NOMO-1 treated with dmso at 0.1 percent for 144 hours (cell line): ENCODE data around the gene KAT8.
"Not testable (repeated sequence)": the region's sequence is repeated elsewhere in the genome, so short reads cannot be mapped to it uniquely, and the experiment has no call there.

Source experiments
- DNase-seq: peaks from one replicate; lab custom pipeline; 2025; ENCODE audit not compliant: unreplicated experiment; lab: John Stamatoyannopoulos, UW

The KAT8 gene

DNA sequence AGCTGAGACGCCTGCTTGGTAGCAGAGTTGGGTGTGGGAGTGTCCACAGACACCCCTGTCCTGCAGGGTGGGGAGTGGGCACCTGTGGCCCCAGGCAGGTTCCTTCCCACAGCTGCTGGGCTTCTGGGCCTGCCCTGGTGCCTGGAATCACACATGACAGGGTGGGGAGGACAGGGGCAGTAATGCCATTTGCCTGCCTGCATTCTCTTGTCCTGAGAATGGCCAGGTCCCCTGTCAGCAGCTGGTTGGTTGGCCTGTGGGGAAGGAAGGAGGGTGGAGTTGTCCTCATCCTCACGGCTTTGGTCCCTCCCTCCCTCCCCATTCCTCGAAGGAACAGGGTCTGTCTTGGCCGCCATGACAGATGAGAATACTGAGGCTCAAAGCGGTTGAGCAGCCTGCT is 33.9 kb upstream of the KAT8 start:
- DNase-seq: no peak

- DNase-seq: no peak
These were observed 33.5 kb upstream of the KAT8 start for GRCh38 chr16:31083981-31084380.

DNA sequence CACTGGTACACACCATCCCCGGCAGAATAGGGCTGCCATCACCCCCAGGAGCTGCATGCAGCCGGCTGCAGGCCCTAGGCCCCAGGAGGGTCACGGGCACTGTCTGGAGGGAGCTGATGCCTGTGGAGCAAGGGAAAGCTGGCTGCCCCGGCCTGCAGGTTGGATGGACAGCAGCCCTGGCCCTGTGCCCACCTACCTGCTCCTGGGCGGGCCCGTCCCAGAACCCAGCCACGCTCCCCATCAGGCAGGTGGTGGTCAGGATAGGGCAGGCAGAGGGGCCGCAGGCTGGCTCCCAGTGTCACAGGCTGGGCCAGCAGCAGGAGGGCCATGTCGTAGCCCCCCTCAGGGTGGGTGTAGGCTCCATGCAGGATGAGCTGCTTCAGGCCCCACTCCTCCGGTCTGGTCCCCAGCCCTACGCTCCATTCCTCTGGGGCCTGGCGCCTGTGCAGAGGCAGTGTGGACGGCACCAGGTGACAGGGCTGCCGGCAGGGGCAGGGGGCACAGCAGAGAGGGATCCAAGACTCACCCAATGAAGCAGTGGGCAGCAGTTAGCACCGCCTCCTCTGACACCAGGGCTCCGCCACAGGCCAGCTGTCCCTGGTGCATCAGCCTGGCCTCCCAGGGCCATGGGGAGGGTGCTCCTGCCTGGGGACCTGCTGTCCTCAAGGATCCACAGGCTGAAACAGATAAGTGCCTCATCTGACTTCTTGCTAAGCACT is 32.7 kb upstream of the KAT8 start:
- no peak for DNase-seq

DNA sequence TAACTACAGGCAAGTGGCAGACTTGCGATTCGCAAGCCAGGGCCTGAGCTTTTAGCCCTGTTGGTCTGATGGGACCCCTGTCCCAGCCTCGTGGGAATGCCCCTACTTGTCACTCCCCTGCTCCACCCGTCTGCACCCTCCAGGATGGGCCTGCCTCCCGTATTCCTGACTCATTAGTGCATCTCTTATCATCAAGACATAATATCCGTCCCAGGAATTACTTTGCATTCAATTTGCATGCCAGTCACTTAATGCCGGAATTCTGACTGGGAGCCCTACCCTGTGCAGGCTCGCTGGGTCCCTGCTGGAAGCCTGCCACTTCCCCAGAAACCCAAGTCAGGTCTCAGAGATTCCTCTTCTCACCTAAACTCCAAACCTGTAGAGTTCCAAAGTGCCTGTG is 32.1 kb upstream of the KAT8 start:
- DNase-seq: no peak

GRCh38 chr16:31085873-31086628 is 31.4 kb upstream of the KAT8 start:
- DNase-seq: no peak

- DNase-seq: no peak
These were observed 30.9 kb upstream of the KAT8 start for GRCh38 chr16:31086629-31086906.

DNA sequence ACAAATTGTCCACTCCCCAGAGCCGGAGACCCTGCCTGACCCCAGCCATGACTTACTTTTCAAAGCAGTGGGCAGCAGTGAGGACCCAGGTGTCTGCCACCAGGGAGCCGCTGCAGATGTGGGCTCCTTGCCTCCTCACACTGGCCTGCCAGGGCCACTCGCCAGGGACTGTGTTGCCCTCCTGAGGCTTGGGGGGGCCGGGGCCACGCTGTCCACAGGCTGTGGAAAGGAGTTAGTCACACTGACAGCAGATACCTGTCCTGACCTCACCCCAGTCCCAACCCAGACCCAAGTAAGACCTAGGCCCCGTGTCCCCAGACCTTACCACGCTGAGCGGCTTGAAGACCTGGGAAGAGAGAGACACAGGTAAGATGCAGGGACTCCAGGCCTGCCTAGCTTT is 30.0 kb upstream of the KAT8 start:
- no peak for DNase-seq

DNA sequence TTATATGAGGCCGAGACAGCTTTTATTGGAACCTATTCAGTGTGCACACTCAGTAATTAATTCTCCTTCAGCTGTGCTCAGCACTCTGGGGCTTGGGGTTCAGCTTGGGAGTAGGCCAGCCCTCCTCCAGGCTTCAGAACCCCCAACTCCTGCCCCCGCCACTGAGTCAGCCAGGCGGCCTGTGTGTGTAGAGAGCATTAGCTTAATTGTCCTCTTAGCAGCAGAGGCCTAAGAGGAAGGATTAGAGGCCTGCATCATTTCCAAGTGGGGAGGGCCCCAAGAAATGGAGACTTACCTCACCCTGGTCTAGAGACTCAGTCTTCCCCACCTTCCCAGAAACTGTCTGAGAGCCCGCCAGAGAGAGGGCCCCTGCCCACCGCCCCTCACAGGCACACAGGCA is 29.5 kb upstream of the KAT8 start:
- no peak for DNase-seq

GRCh38 chr16:31088459-31089183 is 28.8 kb upstream of the KAT8 start, which contains the start of gene PRSS53:
Gene PRSS53 (minus strand): TSS chr16:31088943. CDS start chr16:31088809, 134 bp downstream.
- DNase-seq: no peak

DNA sequence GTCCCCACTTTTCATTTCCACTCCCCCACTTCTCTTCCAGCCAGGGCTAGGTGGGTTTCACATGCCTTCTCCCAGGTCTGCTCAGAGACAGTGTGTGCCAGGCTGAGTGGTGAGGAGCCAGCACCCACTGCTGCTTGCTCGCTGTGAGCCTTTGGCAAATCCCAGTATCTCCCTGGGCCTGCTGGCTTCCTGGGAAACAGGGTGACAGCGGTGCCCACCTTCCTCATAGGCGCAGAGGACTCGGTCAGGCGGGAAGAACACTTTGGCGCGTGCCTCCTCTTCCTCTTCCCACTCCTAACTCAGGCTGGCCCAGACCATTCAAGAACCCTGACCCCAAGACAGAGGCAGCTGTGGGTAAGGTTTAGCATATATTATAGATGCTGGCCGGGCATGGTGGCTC is 28.3 kb upstream of the KAT8 start:
- DNase-seq: no peak

- DNase-seq: no peak
These were observed 26.9 kb upstream of the KAT8 start for GRCh38 chr16:31090540-31090939.

DNA sequence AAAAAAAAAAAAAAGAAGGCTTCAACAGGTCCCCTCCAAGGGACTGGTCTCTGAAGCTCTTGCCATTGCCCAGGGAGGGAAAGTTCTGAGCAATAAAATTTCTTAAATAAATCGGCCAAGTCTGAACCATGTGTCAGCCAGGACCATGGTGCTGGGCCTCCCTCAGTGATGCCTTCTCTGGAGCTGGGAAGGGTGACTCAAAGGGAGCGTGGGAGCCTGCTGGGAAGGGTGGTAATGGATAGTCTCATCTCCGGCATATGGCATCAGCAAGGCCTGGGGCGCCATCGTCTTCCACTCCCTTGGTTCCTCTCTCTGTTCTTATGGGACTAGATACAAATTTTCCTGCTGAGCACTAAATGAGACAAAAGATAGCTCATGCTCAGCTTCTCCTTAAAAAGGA is 25.1 kb upstream of the KAT8 start:
- DNase-seq: no peak

- no peak for DNase-seq
These were observed 24.2 kb upstream of the KAT8 start for GRCh38 chr16:31093132-31093703.

- no peak for DNase-seq
These were observed 23.4 kb upstream of the KAT8 start for GRCh38 chr16:31094088-31094423.

GRCh38 chr16:31094424-31095120 is 22.9 kb upstream of the KAT8 start, which contains the start of gene VKORC1:
Gene VKORC1 (minus strand): TSS chr16:31094797. CDS start chr16:31094729, 68 bp downstream.
- peak; percentile 98 for DNase-seq

- no peak for DNase-seq
These were observed 17.4 kb upstream of the KAT8 start for GRCh38 chr16:31099860-31100638.

DNA sequence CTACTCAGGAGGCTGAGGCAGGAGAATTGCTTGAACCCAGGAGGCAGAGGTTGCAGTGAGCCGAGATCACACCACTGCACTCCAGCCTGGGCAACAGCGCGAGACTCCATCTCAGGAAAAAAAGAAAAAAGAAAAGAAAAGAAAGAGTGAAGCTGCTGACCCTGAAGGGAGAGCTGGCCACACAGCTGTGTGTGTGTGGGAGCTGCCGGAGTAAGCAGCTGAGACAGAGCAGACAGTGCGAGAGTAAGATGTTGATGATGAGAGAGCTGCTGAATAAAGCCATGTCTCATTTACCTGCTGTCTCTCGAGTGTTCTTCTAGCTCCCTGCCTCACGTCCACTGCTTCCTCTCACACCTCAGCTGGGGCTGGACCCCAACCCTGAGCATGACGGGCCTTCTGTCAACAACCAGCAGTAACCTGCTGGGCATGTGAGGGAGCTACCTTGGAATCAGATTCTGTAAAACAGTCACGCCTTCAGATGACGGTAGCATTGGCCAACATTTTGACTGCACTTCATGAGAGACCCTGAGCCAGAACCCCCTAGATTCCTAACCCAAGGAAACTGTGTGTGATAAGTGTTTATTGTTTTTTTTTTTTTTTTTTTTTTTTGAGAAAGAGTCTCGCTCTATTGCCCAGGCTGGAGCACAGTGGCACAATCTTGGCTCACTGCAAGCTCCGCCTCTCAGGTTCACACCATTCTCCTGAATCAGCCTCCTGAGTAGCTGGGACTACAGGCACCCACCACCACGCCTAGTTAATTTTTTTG is 16.4 kb upstream of the KAT8 start:
- DNase-seq: not testable (repeated sequence)

DNA sequence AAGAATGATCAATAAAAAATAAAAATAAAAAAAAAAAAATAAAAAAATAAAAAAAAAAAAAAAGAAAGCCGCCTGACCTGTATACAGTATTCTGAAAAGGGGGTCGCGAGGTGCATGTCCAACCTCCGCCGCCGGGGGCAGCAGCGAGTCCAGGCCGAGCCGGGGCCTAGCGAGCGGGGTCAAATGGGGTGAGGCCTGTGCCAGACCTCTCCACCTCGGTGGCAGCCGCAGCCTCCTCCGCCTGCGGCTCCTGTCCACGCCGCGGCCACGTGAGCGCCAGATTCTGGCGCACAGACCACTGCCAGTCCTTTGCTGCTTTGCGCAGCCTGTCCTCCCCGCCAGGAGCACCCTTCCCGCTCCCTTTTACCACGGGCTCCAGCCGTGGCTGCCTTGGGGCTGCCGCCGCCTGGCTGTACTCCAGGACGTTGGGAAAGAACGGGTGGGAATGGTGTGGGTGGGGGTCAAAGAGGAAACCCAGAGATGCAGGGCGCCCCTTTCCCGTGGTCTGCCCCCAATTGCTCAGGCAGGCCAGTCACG is 11.7 kb upstream of the KAT8 start:
- peak; percentile 78 for DNase-seq
